Measurements from ENCODE around the gene FUNDC2.

- TF ChIP-seq, protein P1, sequence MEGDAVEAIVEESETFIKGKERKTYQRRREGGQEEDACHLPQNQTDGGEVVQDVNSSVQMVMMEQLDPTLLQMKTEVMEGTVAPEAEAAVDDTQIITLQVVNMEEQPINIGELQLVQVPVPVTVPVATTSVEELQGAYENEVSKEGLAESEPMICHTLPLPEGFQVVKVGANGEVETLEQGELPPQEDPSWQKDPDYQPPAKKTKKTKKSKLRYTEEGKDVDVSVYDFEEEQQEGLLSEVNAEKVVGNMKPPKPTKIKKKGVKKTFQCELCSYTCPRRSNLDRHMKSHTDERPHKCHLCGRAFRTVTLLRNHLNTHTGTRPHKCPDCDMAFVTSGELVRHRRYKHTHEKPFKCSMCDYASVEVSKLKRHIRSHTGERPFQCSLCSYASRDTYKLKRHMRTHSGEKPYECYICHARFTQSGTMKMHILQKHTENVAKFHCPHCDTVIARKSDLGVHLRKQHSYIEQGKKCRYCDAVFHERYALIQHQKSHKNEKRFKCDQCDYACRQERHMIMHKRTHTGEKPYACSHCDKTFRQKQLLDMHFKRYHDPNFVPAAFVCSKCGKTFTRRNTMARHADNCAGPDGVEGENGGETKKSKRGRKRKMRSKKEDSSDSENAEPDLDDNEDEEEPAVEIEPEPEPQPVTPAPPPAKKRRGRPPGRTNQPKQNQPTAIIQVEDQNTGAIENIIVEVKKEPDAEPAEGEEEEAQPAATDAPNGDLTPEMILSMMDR (IDR thresholded peaks at IDR 0.05): no peak
- TF ChIP-seq POLR2A (IDR thresholded peaks at IDR 0.05): no peak
Measured at GRCh38 chrX:155070663-155070974, 44.0 kb downstream of the FUNDC2 start.
